WERI-Rb-1 (cell line): ENCODE results near the gene COASY.
"Not testable (repeated sequence)": the region's sequence is repeated elsewhere in the genome, so short reads cannot be mapped to it uniquely, and the experiment has no call there.

Source experiments
- DNase-seq: peaks from one replicate; pipeline ENCODE4 v3.0.0-alpha.2; 2020
- H3K27ac ChIP-seq: fragments of 250-450 bp; sonication (Bioruptor Pico); 2 replicates; pipeline ENCODE4 v1.5.1; 2020; ENCODE audit warnings: mild to moderate bottlenecking, moderate library complexity
- H3K27me3 ChIP-seq: fragments of 250-450 bp; sonication (Bioruptor Pico); 2 replicates; pipeline ENCODE4 v1.5.1; 2021; ENCODE audit warnings: mild to moderate bottlenecking, low read depth, moderate library complexity; ENCODE audit not compliant: insufficient read depth, severe bottlenecking
- H3K36me3 ChIP-seq: fragments of 250-450 bp; sonication (Bioruptor Pico); 2 replicates; pipeline ENCODE4 v1.5.1; 2020; ENCODE audit warnings: mild to moderate bottlenecking, moderate library complexity
- H3K4me3 ChIP-seq: 2 replicates; pipeline ENCODE4 v1.5.1; 2011; ENCODE audit warnings: low read depth, mild to moderate bottlenecking, control low read depth, low read length
- H3K9me3 ChIP-seq: fragments of 250-450 bp; sonication (Bioruptor Pico); 2 replicates; pipeline ENCODE4 v1.5.1; 2021; ENCODE audit warnings: mild to moderate bottlenecking, moderate library complexity; ENCODE audit not compliant: severe bottlenecking
- TF ChIP-seq, protein P1 (sequence below): IDR thresholded peaks from 2 replicates; pipeline ENCODE4 v1.5.1; 2011; ENCODE audit warnings: low read depth, mild to moderate bottlenecking, control low read depth, inconsistent platforms, low read length

COASY gene

DNA sequence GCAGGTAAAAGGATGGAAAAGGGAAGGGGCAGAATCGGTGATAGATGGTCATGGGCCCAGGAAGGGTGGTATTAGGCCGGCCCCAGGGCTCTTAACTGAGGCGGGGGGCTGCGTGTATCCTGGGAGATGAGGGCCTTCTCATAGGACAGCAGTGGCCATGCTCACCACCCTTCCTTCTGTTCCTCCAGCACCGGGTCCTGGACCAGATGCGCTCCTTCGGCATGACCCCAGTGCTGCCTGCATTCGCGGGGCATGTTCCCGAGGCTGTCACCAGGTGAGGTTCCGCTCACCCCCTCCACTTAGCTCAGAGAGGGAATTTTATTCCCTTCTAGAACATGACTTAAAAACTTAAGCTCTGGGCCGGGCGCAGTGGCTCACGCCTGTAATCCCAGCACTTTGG, 23.5 kb upstream of the COASY start:
- Histone ChIP-seq H3K27me3 (no peaks in the 10 kb centered on the region), H3K27ac (peak overlapping the region; percentile 96), H3K4me3 (no peak overlapping the region), H3K36me3 (peaks cover 49% of the 10 kb centered on the region), H3K9me3 (no peaks in the 10 kb centered on the region)
- no peak for DNase-seq
- TF ChIP-seq, protein P1, sequence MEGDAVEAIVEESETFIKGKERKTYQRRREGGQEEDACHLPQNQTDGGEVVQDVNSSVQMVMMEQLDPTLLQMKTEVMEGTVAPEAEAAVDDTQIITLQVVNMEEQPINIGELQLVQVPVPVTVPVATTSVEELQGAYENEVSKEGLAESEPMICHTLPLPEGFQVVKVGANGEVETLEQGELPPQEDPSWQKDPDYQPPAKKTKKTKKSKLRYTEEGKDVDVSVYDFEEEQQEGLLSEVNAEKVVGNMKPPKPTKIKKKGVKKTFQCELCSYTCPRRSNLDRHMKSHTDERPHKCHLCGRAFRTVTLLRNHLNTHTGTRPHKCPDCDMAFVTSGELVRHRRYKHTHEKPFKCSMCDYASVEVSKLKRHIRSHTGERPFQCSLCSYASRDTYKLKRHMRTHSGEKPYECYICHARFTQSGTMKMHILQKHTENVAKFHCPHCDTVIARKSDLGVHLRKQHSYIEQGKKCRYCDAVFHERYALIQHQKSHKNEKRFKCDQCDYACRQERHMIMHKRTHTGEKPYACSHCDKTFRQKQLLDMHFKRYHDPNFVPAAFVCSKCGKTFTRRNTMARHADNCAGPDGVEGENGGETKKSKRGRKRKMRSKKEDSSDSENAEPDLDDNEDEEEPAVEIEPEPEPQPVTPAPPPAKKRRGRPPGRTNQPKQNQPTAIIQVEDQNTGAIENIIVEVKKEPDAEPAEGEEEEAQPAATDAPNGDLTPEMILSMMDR, result no peak

DNA sequence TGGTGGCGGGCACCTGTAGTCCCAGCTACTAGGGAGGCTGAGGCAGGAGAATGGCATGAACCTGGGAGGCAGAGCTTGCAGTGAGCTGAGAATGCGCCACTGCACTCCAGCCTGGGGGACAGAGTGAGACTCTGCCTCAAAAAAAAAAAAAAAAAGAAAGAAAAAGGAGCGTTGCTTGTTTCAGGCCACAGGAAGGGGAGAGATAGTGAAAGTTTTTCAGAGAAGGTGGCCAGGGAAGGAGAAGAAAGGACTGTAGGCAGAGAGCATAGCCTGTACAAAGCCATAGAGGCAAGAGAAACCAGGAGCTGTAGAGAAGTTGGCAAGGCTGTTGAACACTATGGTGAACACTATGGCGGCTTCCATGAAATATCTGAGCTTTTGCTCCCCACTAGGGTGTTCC, 21.4 kb upstream of the COASY start:
- peaks cover 66% of the 10 kb centered on the region for H3K36me3 ChIP-seq
- not testable (repeated sequence) for H3K9me3 ChIP-seq, DNase-seq, H3K27me3 ChIP-seq, H3K4me3 ChIP-seq, H3K27ac ChIP-seq

DNA sequence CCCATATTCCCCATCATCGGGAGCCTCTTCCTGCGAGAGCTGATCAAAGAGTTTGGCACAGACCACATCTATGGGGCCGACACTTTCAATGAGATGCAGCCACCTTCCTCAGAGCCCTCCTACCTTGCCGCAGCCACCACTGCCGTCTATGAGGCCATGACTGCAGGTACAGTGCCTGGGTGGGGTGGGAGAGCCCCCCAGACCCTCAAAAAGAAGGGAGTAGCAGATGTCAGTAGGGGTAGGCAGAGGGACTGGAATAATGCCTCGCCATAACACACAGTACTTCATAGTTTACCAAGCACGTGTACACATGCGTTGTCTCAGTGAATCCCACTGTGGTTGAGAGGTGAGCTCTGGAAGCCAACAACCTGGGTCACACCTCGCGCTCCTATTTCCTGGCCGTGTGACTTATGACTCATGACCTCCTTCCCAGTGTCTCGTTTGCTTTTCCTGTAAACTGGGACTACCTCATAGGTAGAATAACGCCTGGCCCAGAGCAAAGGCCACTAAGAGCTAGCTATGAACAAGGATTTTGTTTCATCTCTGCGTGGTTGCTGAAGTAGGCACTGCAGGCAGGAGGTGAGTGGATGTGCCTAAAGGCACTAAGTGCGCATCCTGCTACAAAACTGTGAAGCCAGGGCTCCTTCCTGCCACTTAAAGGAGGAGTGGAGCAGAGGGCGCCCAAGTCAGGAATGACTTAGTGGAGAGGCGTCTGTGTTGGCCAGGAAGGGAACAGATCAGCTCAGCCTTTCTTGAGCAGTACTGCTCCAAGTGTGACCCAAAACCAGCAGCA, 20.7 kb upstream of the COASY start:
- no peak for DNase-seq
- H3K9me3 ChIP-seq, result no peaks in the 10 kb centered on the region
- H3K27ac ChIP-seq, result no peak overlapping the region
- no peaks in the 10 kb centered on the region for H3K27me3 ChIP-seq
- peaks cover 66% of the 10 kb centered on the region for H3K36me3 ChIP-seq
- H3K4me3 ChIP-seq, result no peak overlapping the region
- TF ChIP-seq, protein P1, result no peak

DNA sequence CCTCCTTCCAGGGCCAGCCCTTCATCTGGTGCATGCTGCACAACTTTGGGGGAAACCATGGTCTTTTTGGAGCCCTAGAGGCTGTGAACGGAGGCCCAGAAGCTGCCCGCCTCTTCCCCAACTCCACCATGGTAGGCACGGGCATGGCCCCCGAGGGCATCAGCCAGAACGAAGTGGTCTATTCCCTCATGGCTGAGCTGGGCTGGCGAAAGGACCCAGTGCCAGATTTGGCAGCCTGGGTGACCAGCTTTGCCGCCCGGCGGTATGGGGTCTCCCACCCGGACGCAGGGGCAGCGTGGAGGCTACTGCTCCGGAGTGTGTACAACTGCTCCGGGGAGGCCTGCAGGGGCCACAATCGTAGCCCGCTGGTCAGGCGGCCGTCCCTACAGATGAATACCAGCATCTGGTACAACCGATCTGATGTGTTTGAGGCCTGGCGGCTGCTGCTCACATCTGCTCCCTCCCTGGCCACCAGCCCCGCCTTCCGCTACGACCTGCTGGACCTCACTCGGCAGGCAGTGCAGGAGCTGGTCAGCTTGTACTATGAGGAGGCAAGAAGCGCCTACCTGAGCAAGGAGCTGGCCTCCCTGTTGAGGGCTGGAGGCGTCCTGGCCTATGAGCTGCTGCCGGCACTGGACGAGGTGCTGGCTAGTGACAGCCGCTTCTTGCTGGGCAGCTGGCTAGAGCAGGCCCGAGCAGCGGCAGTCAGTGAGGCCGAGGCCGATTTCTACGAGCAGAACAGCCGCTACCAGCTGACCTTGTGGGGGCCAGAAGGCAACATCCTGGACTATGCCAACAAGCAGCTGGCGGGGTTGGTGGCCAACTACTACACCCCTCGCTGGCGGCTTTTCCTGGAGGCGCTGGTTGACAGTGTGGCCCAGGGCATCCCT, 18.5 kb upstream of the COASY start:
- Histone ChIP-seq H3K27me3 (no peaks in the 10 kb centered on the region), H3K27ac (no peak overlapping the region), H3K4me3 (no peak overlapping the region), H3K36me3 (peaks cover 61% of the 10 kb centered on the region), H3K9me3 (no peaks in the 10 kb centered on the region)
- no peak for DNase-seq
- TF ChIP-seq, protein P1, result no peak

DNA sequence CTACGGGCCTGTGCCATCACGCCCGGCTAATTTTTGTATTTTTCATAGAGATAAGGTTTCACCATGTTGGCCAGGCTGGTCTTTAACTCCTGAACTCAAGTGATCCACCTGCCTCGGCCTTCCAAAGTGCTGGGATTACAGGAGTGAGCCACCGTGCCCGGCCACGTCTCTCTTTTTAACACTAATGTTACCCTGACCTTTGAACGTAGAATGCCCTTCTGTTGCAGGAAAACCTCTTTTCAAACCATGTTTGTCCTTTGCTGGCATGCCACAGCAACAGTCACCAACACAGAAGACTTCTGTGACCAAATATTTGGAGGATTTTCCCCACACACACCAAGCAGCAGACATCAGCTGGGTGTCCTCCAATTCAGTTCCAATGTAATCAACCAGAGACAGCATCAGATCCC, 17.1 kb upstream of the COASY start:
- Histone ChIP-seq H3K9me3 (no peaks in the 10 kb centered on the region), H3K4me3 (no peak overlapping the region), H3K27me3 (no peaks in the 10 kb centered on the region), H3K36me3 (peaks cover 47% of the 10 kb centered on the region), H3K27ac (no peak overlapping the region)
- TF ChIP-seq, protein P1, result no peak
- DNase-seq, result no peak

DNA sequence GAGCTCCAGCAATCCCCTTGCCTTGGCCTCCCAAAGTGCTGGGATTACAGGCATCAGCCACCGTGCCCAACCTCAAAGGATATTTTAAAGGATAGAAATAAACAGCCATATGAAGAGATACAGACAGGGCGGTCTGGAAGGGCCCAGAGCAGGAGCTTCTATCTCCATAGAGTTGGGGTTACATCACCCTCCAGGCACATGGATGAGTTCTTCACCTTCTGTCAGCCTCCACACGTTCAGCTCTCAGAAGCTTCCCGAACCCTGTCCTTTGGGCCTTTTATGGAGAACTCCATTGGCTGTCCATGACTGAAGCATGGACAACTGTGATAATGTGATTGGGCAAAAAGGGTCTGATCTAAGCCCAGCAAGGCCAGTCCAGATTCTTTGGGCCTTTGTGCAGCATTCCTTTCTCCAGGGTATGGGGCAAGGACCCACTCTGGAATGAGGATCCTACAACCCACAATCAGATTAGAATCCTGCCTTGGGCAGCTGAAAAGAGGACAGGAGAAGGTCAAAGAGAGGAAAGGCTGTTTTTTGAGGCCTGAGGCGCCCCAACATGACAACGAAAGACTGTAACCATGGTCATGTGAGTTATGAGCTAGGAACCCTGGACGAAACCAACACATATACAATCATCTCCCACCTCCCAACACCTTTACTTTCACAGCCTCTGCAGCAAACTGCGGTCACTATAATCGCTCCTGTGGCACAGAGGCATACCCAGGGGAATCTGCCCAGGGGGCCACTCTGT, 16.0 kb upstream of the COASY start:
- not testable (repeated sequence) for H3K27ac ChIP-seq, H3K27me3 ChIP-seq, H3K9me3 ChIP-seq, H3K4me3 ChIP-seq, DNase-seq
- peaks cover 43% of the 10 kb centered on the region for H3K36me3 ChIP-seq
